Measurements from ENCODE around the gene CERK. TPM values are rescaled to one million over a fixed set of nuclear protein-coding genes. Genes with fewer than 3 reads are reported as not detected.

Gene CERK
- total and polyA plus RNA-seq, 7 donors, result 23.9 to 45.5 (median 28.2) TPM

- Histone ChIP-seq H3K36me3 (no peaks in the 10 kb centered on the region), H3K27me3 (no peaks in the 10 kb centered on the region), H3K4me1 (peaks cover 0 to 23% (median 19%) of the 10 kb centered on the region in 4 donors), H3K9me3 (no peaks in the 10 kb centered on the region), H3K27ac (no peak overlapping the region), H3K4me3 (no peak overlapping the region)
- 89 to 93% methylated on average over 9 of the region's 9 CpGs for WGBS, 2 donors
- intact Hi-C loops (cut with DNase I), result no loop called here
- no peak for DNase-seq
- TF ChIP-seq POLR2A (IDR thresholded peaks at IDR 0.05) (no peak), EP300 (IDR thresholded peaks at IDR 0.05) (no peak), CTCF (IDR thresholded peaks at IDR 0.05) (no peak), POLR2AphosphoS5 (IDR thresholded peaks at IDR 0.05) (no peak)
Measured at GRCh38 chr22:46779651-46780050, 41.6 kb upstream of the CERK start.

- Histone ChIP-seq H3K9me3 (no peaks in the 10 kb centered on the region), H3K27me3 (no peaks in the 10 kb centered on the region), H3K36me3 (no peaks in the 10 kb centered on the region), H3K27ac (no peak overlapping the region), H3K4me3 (no peak overlapping the region), H3K4me1 (peaks cover 0 to 29% (median 25%) of the 10 kb centered on the region in 4 donors)
- 96 to 97% methylated on average over 4 of the region's 4 CpGs for WGBS, 2 donors
- DNase-seq, result no peak
- TF ChIP-seq POLR2A (IDR thresholded peaks at IDR 0.05), result no peak
- no peak for TF ChIP-seq EP300 (IDR thresholded peaks at IDR 0.05)
- no peak for TF ChIP-seq CTCF (IDR thresholded peaks at IDR 0.05)
- no peak for TF ChIP-seq POLR2AphosphoS5 (IDR thresholded peaks at IDR 0.05)
- intact Hi-C loops (cut with DNase I), result no loop called here
Measured at GRCh38 chr22:46779023-46779422, 41.0 kb upstream of the CERK start.

GRCh38 chr22:46777609-46777970, 39.5 kb upstream of the CERK start:
- Histone ChIP-seq H3K4me1 (peaks cover 0 to 41% (median 29%) of the 10 kb centered on the region in 4 donors), H3K4me3 (no peak overlapping the region), H3K9me3 (no peaks in the 10 kb centered on the region), H3K36me3 (no peaks in the 10 kb centered on the region), H3K27ac (no peak overlapping the region), H3K27me3 (no peaks in the 10 kb centered on the region)
- TF ChIP-seq CTCF (IDR thresholded peaks at IDR 0.05), result no peak
- no peak for TF ChIP-seq EP300 (IDR thresholded peaks at IDR 0.05)
- no peak for TF ChIP-seq POLR2AphosphoS5 (IDR thresholded peaks at IDR 0.05)
- no peak for TF ChIP-seq POLR2A (IDR thresholded peaks at IDR 0.05)
- intact Hi-C loops (cut with DNase I), result no loop called here
- no peak for DNase-seq
- 62 to 88% methylated on average over 11 of the region's 11 CpGs for WGBS, 2 donors

GRCh38 chr22:46776876-46777608, 39.0 kb upstream of the CERK start:
- Histone ChIP-seq H3K4me3 (no peak overlapping the region), H3K4me1 (peaks cover 0 to 41% (median 29%) of the 10 kb centered on the region in 4 donors), H3K27ac (no peak overlapping the region), H3K9me3 (no peaks in the 10 kb centered on the region), H3K27me3 (no peaks in the 10 kb centered on the region), H3K36me3 (no peaks in the 10 kb centered on the region)
- intact Hi-C loops (cut with DNase I), result no loop called here
- TF ChIP-seq EP300 (IDR thresholded peaks at IDR 0.05) (no peak), CTCF (IDR thresholded peaks at IDR 0.05) (no peak), POLR2A (IDR thresholded peaks at IDR 0.05) (no peak), POLR2AphosphoS5 (IDR thresholded peaks at IDR 0.05) (no peak)
- no peak for DNase-seq
- WGBS, 2 donors, result 66 to 83% methylated on average over 18 of the region's 18 CpGs
